Ovary (tissue), 3 donors: Measurements from ENCODE around the gene KATNBL1.

Source experiments
- CTCF ChIP-seq, 3 donors: fragments of 450-650 bp in 2 of 3; fragments of 200-600 bp in 1 of 3; IDR thresholded peaks; one replicate each; pipeline versions ENCODE4 v1.5.1 to v1.8.0; 2016 to 2022; ENCODE audit warnings: antibody characterized with exemption in 3 of 3, mild to moderate bottlenecking in 1 of 3
- EP300 ChIP-seq: sonication (generic); formaldehyde crosslinking; IDR thresholded peaks from one replicate; pipeline ENCODE4 v1.6.1; 2017; ENCODE audit warnings: antibody characterized with exemption
- POLR2A ChIP-seq: fragments of 450-650 bp; IDR thresholded peaks from one replicate; pipeline ENCODE4 v1.6.1; 2017; ENCODE audit warnings: antibody characterized with exemption, mild to moderate bottlenecking, moderate library complexity
- donor health status: DM: no; HTN: no; CAD: no.

GRCh38 chr15:34203305-34203704 is 6.6 kb downstream of the KATNBL1 start:
- no peak for TF ChIP-seq CTCF (IDR thresholded peaks at IDR 0.05)
- no peak for TF ChIP-seq POLR2A
- no peak for TF ChIP-seq EP300
